Central memory CD8-positive, alpha-beta T cell (primary cell): ENCODE measurements around the gene CEP89.
"Not testable (repeated sequence)": the region's sequence is repeated elsewhere in the genome, so short reads cannot be mapped to it uniquely, and the experiment has no call there.

ENCODE experiments used
- ATAC-seq: fragments of 150-1000 bp; cut with Tn5 transposase; replicated peaks from 2 replicates; pipeline ENCODE4 v1.10.0; 2022; ENCODE audit warnings: mild to moderate bottlenecking, moderate FRiP score, moderate number of reproducible peaks; ENCODE audit not compliant: poor library complexity, severe bottlenecking; ENCODE audit errors: extremely low read depth
- DNase-seq, 2 donors: peaks; one replicate each; pipeline ENCODE4 v3.0.0; 2021; ENCODE audit warnings: low spot score in 2 of 2
- H3K27ac Mint-ChIP-seq: one replicate; pipeline ENCODE4 v1.8.0; 2022; ENCODE audit warnings: low read depth, mild to moderate bottlenecking, moderate library complexity, mixed read lengths
- H3K27me3 Mint-ChIP-seq: one replicate; pipeline ENCODE4 v1.8.0; 2022; ENCODE audit warnings: mixed read lengths
- H3K36me3 Mint-ChIP-seq: one replicate; pipeline ENCODE4 v1.8.0; 2022; ENCODE audit warnings: mild to moderate bottlenecking, moderate library complexity, mixed read lengths; ENCODE audit not compliant: insufficient read depth
- H3K4me1 Mint-ChIP-seq: one replicate; pipeline ENCODE4 v1.8.0; 2022; ENCODE audit warnings: mixed read lengths
- H3K4me3 Mint-ChIP-seq: one replicate; pipeline ENCODE4 v1.8.0; 2022; ENCODE audit warnings: mild to moderate bottlenecking, moderate library complexity, mixed read lengths
- H3K9me3 Mint-ChIP-seq: one replicate; pipeline ENCODE4 v1.8.0; 2022; ENCODE audit warnings: mixed read lengths

CEP89 gene

DNA sequence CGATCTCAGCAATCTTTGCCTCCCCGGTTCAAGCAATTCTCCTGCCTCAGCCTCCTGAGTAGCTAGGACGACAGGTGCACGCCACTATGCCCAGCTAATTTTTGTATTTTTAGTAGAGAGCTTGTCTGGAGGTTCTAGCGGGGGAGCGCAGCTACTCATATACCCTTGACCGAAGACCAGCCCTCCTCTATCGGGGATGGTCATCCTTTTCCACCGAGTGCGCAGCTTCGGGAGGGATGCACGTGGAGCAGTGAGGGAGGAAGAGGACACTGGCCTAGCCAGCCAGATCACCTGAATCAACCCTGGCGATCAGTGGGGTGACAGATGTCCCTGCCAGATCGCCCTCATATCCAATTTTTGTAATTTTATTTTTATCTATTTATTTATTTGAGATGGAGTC lies 109.0 kb downstream of the CEP89 start:
- Mint-ChIP-seq H3K4me1 (no peaks in the 10 kb centered on the region), H3K27ac (no peak overlapping the region), H3K9me3 (no peaks in the 10 kb centered on the region), H3K36me3 (no peaks in the 10 kb centered on the region), H3K27me3 (no peaks in the 10 kb centered on the region), H3K4me3 (no peak overlapping the region)
- DNase-seq (no peak), ATAC-seq (no peak)

DNA sequence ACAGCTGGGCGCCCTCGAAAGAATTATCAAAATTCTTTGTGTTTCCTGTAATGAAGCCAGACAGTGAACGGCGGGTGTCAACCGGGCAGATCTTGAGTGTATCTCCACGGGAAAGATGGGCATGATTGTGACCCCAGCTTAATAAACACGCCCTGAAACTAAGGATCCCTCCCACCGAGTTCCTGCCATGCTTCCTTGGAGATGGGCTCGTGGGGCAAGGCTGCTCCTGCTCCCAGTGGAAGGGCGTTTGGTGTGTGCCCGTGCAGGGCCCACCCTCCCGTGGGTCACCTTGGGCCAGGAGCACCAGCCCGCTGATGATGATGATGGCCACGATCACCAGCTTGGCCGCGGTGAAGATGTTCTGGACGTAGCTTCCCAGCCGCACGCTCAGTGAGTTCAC lies 109.6 kb downstream of the CEP89 start:
- H3K27ac Mint-ChIP-seq, result no peak overlapping the region
- H3K4me1 Mint-ChIP-seq, result no peaks in the 10 kb centered on the region

DNA sequence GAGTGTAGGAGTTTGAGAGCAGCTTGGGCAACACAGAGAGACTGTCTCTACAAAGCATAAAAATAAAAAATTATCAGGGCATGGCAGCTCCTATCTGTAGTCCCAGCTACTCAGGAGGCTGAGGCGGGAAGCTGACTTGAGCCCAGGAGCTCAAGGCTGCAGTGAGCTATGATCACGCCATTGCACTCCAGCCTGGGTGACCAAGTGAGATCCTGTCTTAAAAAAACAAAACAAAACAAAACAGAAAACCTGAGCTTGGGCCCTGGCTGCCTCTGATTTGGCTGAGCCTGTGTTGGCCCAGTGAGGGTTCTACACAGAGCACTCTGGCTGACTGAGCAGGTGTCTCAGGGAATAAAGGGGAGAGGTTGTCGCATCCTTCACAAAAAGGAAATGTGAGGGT lies 110.2 kb downstream of the CEP89 start:
- Mint-ChIP-seq H3K4me1 (no peaks in the 10 kb centered on the region), H3K36me3 (no peaks in the 10 kb centered on the region), H3K4me3 (no peak overlapping the region), H3K27me3 (no peaks in the 10 kb centered on the region), H3K9me3 (no peaks in the 10 kb centered on the region), H3K27ac (no peak overlapping the region)
- DNase-seq (no peak), ATAC-seq (no peak)

More for the DNA sequence above, 109.6 kb downstream of the CEP89 start:
- Mint-ChIP-seq H3K4me3 (no peak overlapping the region), H3K36me3 (no peaks in the 10 kb centered on the region), H3K27me3 (no peaks in the 10 kb centered on the region), H3K9me3 (no peaks in the 10 kb centered on the region)
- no peak for DNase-seq
- no peak for ATAC-seq

DNA sequence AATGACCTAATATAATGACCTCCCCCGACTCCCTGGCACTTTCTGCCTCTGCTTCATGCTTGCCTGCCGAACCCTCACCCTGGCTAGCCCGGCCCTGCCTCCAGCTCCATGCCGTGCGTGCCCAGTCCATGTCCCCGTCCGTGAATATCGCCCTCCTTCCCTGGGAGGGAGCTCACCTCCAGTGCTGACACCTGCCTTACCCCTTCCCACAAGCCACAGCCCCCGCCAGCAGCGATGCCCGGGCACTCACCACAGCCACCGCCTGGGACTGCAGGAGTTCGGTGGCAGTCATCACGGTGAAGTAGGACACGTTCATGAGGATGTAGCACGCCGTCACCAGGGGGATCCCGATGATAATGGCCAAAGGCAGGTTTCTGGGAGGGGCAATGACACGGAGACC lies 112.2 kb downstream of the CEP89 start:
- Mint-ChIP-seq H3K27me3 (no peaks in the 10 kb centered on the region), H3K4me3 (no peak overlapping the region), H3K27ac (no peak overlapping the region), H3K4me1 (no peaks in the 10 kb centered on the region), H3K9me3 (no peaks in the 10 kb centered on the region), H3K36me3 (no peaks in the 10 kb centered on the region)
- no peak for DNase-seq
- no peak for ATAC-seq

DNA sequence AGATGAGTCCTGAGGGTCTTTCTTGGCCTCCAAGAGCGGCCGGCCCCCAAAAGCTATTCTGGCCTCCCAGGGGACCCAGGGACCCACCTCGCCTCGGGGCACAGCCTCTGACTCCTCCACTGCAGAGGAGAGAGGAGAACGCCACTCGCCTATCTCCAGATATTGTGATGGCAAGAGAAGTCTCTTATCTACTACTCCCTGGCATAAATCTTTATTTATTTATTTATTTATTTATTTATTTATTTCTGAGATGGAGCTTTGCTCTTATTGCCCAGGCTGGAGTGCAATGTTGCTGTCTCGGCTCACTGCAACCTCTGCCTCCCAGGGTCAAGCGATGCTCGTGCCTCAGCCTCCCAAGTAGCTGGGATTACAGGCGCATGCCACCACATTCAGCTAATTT lies 113.2 kb downstream of the CEP89 start:
- Mint-ChIP-seq H3K27ac (no peak overlapping the region), H3K4me3 (no peak overlapping the region), H3K27me3 (no peaks in the 10 kb centered on the region), H3K9me3 (no peaks in the 10 kb centered on the region), H3K4me1 (no peaks in the 10 kb centered on the region), H3K36me3 (no peaks in the 10 kb centered on the region)
- DNase-seq, result no peak
- no peak for ATAC-seq

DNA sequence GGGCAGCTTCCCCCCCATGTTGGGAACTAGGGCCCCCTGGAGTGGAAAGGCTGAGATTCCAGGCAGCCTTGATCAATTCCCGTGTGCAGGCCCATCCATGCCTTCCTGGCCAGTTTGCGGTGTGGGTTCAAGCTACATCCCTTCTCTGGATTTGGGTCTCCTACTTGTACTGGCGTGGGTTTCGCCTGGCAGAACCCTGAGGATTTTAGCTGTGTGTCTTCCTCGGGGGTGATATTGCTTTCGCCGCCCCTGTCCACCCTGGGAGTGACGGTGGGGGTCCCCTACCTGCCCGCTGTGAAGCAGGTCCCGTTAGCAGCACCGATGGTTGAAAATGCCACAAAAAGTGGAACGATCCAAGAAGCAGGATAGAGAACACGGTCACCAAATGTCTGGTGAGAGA lies 113.6 kb downstream of the CEP89 start:
- no peaks in the 10 kb centered on the region for H3K27me3 Mint-ChIP-seq
- DNase-seq (no peak), ATAC-seq (no peak)
- no peak overlapping the region for H3K27ac Mint-ChIP-seq
- no peaks in the 10 kb centered on the region for H3K4me1 Mint-ChIP-seq
- H3K4me3 Mint-ChIP-seq, result no peak overlapping the region
- no peaks in the 10 kb centered on the region for H3K9me3 Mint-ChIP-seq
- no peaks in the 10 kb centered on the region for H3K36me3 Mint-ChIP-seq

DNA sequence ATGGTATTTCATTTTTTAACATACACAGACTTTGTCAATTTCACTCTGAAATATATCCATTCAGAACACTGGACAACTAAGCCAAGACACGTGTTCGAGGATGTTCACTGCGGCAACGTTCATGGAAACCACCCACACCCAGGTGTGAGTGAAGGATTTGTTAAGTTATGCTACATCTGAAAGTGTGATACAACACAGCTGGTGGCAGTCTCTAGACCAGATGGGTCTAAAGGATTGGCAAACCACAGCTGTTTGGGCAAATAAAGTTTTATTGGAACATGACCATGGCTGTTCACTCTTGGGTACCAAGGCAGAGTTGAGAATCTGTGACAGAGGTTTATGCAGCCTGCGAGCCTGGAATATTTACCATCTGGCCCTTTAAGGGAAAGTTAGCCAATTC lies 114.2 kb downstream of the CEP89 start:
- Mint-ChIP-seq H3K27me3 (no peaks in the 10 kb centered on the region), H3K36me3 (no peaks in the 10 kb centered on the region), H3K4me3 (no peak overlapping the region), H3K27ac (no peak overlapping the region), H3K9me3 (no peaks in the 10 kb centered on the region), H3K4me1 (no peaks in the 10 kb centered on the region)
- no peak for ATAC-seq
- DNase-seq, result no peak

DNA sequence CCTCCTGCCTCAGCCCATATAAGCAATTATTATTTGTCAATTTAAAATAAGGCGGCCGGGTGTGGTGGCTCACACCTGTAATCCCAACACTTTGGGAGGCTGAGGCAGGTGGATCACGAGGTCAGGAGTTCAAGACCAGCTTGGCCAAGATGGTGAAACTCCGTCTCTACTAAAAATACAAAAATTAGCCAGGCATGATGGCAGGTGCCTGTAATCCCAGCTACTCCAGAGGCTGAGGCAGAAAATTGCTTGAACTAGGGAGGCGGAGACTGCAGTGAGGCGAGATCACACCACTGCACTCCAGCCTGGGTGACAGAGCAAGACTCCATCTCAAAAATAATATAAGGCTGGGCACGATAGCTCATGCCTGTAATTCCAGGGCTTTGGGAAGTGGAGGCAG lies 114.9 kb downstream of the CEP89 start:
- not testable (repeated sequence) for H3K27me3 Mint-ChIP-seq, H3K4me1 Mint-ChIP-seq, ATAC-seq, H3K4me3 Mint-ChIP-seq, H3K9me3 Mint-ChIP-seq, H3K36me3 Mint-ChIP-seq, H3K27ac Mint-ChIP-seq, DNase-seq

DNA sequence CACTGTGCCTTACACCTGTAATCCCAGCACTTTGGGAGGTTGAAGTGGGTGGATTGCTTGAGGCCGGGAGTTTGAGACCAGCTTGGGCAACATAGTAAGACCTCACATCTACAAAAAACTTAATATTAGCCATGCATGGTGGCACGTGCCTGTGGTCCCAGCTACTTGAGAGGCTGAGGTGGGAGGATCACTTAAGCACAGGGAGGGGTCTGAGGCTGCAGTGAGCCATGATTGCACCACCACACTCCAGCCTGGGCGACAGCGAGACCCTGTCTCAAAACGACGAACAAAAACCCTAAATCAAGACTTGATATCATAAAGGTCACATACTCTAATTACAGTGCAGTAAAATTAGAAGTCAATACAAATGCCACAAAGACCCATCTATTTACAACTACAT lies 119.5 kb downstream of the CEP89 start:
- DNase-seq, result no peak
- H3K27me3 Mint-ChIP-seq, result no peaks in the 10 kb centered on the region
- H3K9me3 Mint-ChIP-seq, result no peaks in the 10 kb centered on the region
- ATAC-seq, result no peak
- H3K4me3 Mint-ChIP-seq, result no peak overlapping the region
- no peaks in the 10 kb centered on the region for H3K4me1 Mint-ChIP-seq
- H3K27ac Mint-ChIP-seq, result no peak overlapping the region
- no peaks in the 10 kb centered on the region for H3K36me3 Mint-ChIP-seq

DNA sequence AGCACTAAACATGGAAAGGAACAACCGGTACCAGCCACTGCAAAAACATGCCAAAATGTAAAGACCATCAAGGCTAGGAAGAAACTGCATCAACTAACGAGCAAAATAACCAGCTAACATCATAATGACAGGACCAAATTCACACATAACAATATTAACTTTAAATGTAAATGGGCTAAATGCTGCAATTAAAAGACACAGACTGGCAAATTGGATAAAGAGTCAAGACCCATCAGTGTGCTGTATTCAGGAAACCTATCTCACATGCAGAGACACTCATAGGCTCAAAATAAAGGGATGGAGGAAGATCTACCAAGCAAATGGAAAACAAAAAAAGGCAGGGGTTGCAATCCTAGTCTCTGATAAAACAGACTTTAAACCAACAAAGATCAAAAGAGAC lies 123.7 kb downstream of the CEP89 start:
- not testable (repeated sequence) for H3K36me3 Mint-ChIP-seq, ATAC-seq, H3K27me3 Mint-ChIP-seq, DNase-seq, H3K9me3 Mint-ChIP-seq, H3K4me1 Mint-ChIP-seq, H3K27ac Mint-ChIP-seq, H3K4me3 Mint-ChIP-seq

DNA sequence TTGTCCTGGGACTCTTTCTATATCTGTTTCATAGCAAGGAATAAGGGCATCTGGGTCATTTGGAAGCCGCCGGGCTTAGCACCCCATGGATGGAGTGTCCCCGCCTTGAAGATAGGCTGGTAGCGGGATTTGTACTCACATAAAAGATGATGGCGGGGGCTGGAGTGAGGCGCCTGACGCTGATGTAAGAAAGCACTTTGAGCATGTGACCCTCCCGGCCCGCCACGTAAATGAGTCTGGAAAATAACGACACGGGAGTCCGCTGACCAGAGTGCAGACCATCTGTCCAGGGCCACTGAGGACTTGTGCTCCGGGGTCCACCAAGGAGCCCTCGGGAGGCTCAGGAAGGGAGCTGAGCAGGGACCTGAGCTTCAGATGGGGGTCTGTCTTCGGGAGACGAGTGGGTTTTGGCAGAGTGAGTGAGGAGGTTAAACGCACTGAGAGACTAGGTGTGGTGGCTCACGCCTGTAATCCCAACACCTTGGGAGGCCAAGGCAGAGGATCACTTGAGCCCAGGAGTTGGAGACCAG lies 128.0 kb downstream of the CEP89 start:
- Mint-ChIP-seq H3K27ac (no peak overlapping the region), H3K4me1 (peaks cover 4% of the 10 kb centered on the region), H3K36me3 (peaks cover 3% of the 10 kb centered on the region)

DNA sequence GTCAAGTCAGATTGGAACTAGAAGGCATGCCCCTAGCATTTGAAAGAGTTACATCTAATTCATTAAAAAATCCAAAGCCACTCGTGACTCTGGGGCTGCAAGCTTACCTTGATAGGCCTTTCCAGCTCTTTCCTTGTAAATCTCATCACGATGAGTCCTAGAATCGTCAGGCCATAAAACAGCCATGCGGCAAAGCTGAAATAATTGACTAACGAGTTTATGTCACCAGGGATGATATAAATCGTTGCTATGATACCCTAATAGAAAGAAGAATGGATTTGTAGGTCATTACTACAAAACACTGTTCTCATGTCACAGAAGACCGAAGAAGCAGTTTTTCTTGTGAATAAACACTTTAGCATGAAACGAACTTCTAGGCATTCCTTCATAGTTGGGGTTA lies 129.7 kb downstream of the CEP89 start:
- no peak overlapping the region for H3K4me3 Mint-ChIP-seq
- H3K9me3 Mint-ChIP-seq, result peaks cover 19% of the 10 kb centered on the region
- DNase-seq, result no peak
- no peaks in the 10 kb centered on the region for H3K27me3 Mint-ChIP-seq
- H3K36me3 Mint-ChIP-seq, result peaks cover 3% of the 10 kb centered on the region
- H3K4me1 Mint-ChIP-seq, result peaks cover 4% of the 10 kb centered on the region
- no peak overlapping the region for H3K27ac Mint-ChIP-seq
- no peak for ATAC-seq

More for the DNA sequence above, 128.0 kb downstream of the CEP89 start:
- Mint-ChIP-seq H3K27me3 (no peaks in the 10 kb centered on the region), H3K9me3 (peaks cover 19% of the 10 kb centered on the region), H3K4me3 (no peak overlapping the region)
- DNase-seq (no peak), ATAC-seq (no peak)

DNA sequence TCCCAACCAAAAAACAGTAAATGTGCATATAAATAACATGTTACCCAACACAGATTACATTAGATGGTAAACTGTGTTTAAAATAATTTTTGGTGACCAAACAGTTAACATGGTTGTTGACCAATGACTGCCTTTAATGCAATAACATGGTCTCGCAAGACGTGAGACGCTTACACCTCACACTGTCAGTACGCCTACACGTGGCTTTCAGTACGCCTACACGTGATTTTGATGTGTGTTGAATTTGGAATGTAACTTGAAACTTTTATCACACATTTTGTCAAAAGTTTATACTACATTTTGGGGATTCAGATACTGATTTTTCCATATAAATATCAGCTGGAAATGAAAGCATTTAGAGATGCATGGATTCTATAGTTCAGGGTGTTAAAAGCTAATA lies 134.2 kb downstream of the CEP89 start:
- Mint-ChIP-seq H3K9me3 (peaks cover 19% of the 10 kb centered on the region), H3K27me3 (no peaks in the 10 kb centered on the region), H3K4me3 (no peak overlapping the region), H3K27ac (no peak overlapping the region), H3K4me1 (no peaks in the 10 kb centered on the region), H3K36me3 (peaks cover 3% of the 10 kb centered on the region)
- ATAC-seq (no peak), DNase-seq (no peak)

DNA sequence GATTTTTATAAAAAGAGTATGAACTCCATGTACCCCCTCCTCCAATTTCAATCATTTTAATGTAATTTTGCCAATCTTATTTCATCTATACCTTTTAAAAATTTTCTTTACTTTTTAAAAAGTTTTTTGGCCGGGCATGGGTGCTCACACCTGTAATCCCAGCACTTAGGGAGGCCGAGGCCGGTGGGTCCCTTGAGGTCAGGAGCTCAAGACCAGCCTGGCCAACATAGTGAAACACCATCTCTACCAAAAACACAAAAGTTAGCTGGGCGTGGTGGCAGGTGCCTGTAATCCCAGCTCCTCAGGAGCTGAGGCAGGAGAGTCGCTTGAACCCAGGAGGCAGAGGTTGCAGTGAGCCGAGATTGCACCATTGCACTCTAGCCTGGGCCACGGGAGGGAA lies 138.4 kb downstream of the CEP89 start:
- H3K27ac Mint-ChIP-seq, H3K4me3 Mint-ChIP-seq, H3K27me3 Mint-ChIP-seq, H3K4me1 Mint-ChIP-seq, H3K36me3 Mint-ChIP-seq, DNase-seq, H3K9me3 Mint-ChIP-seq, ATAC-seq: not testable (repeated sequence)
